ENCODE data around the gene CMIP.

GRCh38 chr16:81435103-81435502 lies 9.5 kb upstream of the CMIP start:
- TF ChIP-seq GATA2 (IDR thresholded peaks at IDR 0.05; ENCODE audit: low read depth, low read length) (no peak), GATA3 (IDR thresholded peaks at IDR 0.05; ENCODE audit: low read depth, low read length) (no peak)

Measured in SH-SY5Y (cell line).